MM.1S (cell line): ENCODE measurements around the gene CHST1.

Source experiments
- CTCF ChIP-seq: fragments of 300-600 bp; sonication (generic); IDR thresholded peaks from 2 replicates; pipeline ENCODE4 v1.5.1; 2016; ENCODE audit warnings: antibody characterized with exemption, low read length, mixed read lengths
- EZH2 ChIP-seq: fragments of 300-600 bp; sonication (generic); optimal IDR thresholded peaks from 2 replicates; pipeline ENCODE3; 2017; ENCODE audit warnings: low read depth, mild to moderate bottlenecking, antibody characterized with exemption, low read length, mixed read lengths

- no peak for TF ChIP-seq CTCF
- TF ChIP-seq EZH2: no peak
These were observed 27.5 kb upstream of the CHST1 start for GRCh38 chr11:45692808-45693453.
